Measurements from ENCODE around the gene IL15. TPM values are rescaled to one million over a fixed set of nuclear protein-coding genes. Genes with fewer than 3 reads are reported as not detected.
A peak's percentile ranks its signal among the peaks of the same experiment; 100 is the strongest.
"Not testable (repeated sequence)": the region's sequence is repeated elsewhere in the genome, so short reads cannot be mapped to it uniquely, and the experiment has no call there.

IL15 gene
- 1 to 10 TPM; 1.5 to 1.7 TPM for total RNA-seq
- polyA plus RNA-seq (ENCODE audit: insufficient read depth, low read depth, low replicate concordance), result 2.7 TPM
- long read RNA-seq, donor 1, result 0 reads
- long read RNA-seq, donor 2, result 0 reads

DNA sequence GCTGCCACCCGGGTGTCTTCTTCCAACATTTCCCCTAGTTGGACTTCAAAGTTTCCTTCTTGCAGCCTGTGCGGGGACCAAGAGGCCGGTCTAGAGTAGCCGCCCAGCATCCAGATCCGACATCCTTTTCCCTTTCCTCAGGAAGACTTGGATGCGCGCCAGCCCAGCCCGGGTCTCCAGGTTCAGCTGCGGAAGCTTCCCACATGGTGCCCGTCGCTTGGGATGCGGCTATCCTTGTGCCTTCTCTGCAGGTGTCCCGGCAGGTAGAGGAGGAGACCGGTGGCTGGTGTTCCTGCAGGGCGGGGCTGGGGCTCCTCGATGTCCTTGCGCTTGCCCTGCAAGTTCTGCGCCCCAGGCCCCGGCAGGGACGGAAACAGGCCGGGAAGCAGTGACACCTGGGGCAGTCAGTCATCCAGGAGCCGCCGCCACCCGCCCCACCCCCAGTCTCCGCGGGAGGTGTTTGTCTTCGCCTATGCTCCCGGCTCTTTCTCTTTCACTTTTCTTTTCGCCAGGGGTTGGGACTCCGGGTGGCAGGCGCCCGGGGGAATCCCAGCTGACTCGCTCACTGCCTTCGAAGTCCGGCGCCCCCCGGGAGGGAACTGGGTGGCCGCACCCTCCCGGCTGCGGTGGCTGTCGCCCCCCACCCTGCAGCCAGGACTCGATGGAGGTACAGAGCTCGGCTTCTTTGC is at the start of gene IL15:
Gene IL15, plus strand, starts transcription at position 502 of the 689 bp plus-strand sequence. CDS start 82,882 bp downstream, outside the sequence.
- TF ChIP-seq, protein P1, sequence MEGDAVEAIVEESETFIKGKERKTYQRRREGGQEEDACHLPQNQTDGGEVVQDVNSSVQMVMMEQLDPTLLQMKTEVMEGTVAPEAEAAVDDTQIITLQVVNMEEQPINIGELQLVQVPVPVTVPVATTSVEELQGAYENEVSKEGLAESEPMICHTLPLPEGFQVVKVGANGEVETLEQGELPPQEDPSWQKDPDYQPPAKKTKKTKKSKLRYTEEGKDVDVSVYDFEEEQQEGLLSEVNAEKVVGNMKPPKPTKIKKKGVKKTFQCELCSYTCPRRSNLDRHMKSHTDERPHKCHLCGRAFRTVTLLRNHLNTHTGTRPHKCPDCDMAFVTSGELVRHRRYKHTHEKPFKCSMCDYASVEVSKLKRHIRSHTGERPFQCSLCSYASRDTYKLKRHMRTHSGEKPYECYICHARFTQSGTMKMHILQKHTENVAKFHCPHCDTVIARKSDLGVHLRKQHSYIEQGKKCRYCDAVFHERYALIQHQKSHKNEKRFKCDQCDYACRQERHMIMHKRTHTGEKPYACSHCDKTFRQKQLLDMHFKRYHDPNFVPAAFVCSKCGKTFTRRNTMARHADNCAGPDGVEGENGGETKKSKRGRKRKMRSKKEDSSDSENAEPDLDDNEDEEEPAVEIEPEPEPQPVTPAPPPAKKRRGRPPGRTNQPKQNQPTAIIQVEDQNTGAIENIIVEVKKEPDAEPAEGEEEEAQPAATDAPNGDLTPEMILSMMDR (IDR thresholded peaks at IDR 0.05), result no peak
- no peak for TF ChIP-seq POLR2A (IDR thresholded peaks at IDR 0.05)
- peak; percentile 54 for DNase-seq

DNA sequence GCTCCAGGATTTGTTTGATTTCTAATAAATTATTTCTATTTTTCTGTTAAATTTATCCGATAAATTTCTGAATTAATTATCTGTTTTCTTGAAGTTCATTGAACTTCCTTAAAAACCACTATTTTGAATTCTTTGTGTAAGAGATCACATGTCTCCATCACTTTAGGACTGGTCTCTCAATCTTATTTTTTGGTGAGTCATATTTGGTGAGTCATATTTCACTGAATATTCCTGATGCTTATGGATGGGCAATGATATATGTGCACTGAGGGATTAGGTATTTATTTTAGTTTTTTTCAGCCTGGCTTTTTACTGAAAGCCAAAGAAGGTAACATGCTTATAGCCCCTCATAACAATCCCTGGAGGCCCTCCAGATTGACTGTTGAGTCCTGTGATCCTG is 48.5 kb upstream of the IL15 start:
- Histone ChIP-seq H3K27me3 (no peaks in the 10 kb centered on the region), H3K36me3 (ENCODE audit: low read depth, missing control alignments) (no peaks in the 10 kb centered on the region), H3K4me1 (no peaks in the 10 kb centered on the region), H3K4me3 (no peak overlapping the region), H3K9me3 (no peaks in the 10 kb centered on the region), H3K27ac (no peak overlapping the region)
- intact Hi-C loops (cut with DNase I; ENCODE audit: low total_unique reads), result no loop called here
- no peak for DNase-seq
- 90 to 93% methylated on average over 1 of the region's 1 CpG for WGBS, 2 donors
- TF ChIP-seq POLR2A (IDR thresholded peaks at IDR 0.05), result no peak

More for the DNA sequence above, at the start of gene IL15:
- intact Hi-C loops (cut with DNase I; ENCODE audit: low total_unique reads), result no loop called here
- no peaks in the 10 kb centered on the region for H3K9me3 ChIP-seq
- H3K4me1 ChIP-seq, result no peaks in the 10 kb centered on the region
- peak within 1 kb of the TSS; percentile 45 to 67 for H3K27ac ChIP-seq
- H3K4me3 ChIP-seq, result peak within 1 kb of the TSS; percentile 77 to 81
- no peaks in the 10 kb centered on the region for H3K36me3 ChIP-seq (ENCODE audit: low read depth, missing control alignments)
- no peaks in the 10 kb centered on the region for H3K27me3 ChIP-seq
- 1 to 2% methylated on average over 35 to 43 of the region's 43 CpGs for WGBS, 2 donors

DNA sequence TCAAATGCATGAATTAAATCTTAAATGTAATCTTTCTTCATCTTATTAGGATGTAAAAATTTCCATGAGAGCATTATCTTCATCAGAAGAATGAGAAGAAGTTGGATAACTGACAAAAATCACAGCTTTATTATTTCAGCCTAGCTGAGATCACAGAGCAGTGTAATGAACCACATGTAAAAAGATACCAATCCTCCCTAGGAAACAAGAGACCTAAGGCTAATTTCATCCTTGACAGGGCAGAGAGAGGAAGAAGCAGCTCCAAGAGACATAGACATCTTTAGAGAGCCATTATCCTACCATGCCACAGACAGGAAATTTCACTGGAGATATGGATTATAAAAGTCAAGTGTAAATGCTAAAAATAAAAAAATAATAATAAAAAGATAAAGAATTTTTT is 40.9 kb upstream of the IL15 start:
- TF ChIP-seq, protein P1 (IDR thresholded peaks at IDR 0.05), result no peak
- TF ChIP-seq POLR2A (IDR thresholded peaks at IDR 0.05), result no peak
- Histone ChIP-seq H3K27me3 (no peaks in the 10 kb centered on the region), H3K4me1 (no peaks in the 10 kb centered on the region), H3K36me3 (ENCODE audit: low read depth, missing control alignments) (no peaks in the 10 kb centered on the region), H3K4me3 (no peak overlapping the region), H3K9me3 (no peaks in the 10 kb centered on the region), H3K27ac (no peak overlapping the region)
- no peak for DNase-seq
- intact Hi-C loops (cut with DNase I; ENCODE audit: low total_unique reads), result no loop called here

GRCh38 chr4:141599853-141600252 is 36.5 kb upstream of the IL15 start:
- no peak for DNase-seq
- 62 to 71% methylated on average over 3 of the region's 3 CpGs for WGBS, 2 donors
- intact Hi-C loops (cut with DNase I; ENCODE audit: low total_unique reads), result no loop called here

GRCh38 chr4:141604683-141605082 is 31.7 kb upstream of the IL15 start:
- H3K36me3 ChIP-seq (ENCODE audit: low read depth, missing control alignments); H3K4me3 ChIP-seq; H3K9me3 ChIP-seq; H3K4me1 ChIP-seq; H3K27ac ChIP-seq; DNase-seq; intact Hi-C loops (cut with DNase I; ENCODE audit: low total_unique reads); H3K27me3 ChIP-seq: not testable (repeated sequence)
- 75 to 84% methylated on average over 11 of the region's 11 CpGs for WGBS, 2 donors

More at GRCh38 chr4:141599853-141600252, 36.5 kb upstream of the IL15 start:
- Histone ChIP-seq H3K4me1 (no peaks in the 10 kb centered on the region), H3K4me3 (no peak overlapping the region), H3K36me3 (ENCODE audit: low read depth, missing control alignments) (no peaks in the 10 kb centered on the region), H3K27ac (no peak overlapping the region), H3K9me3 (no peaks in the 10 kb centered on the region), H3K27me3 (no peaks in the 10 kb centered on the region)
- no peak for TF ChIP-seq POLR2A (IDR thresholded peaks at IDR 0.05)
- TF ChIP-seq, protein P1 (IDR thresholded peaks at IDR 0.05), result no peak

DNA sequence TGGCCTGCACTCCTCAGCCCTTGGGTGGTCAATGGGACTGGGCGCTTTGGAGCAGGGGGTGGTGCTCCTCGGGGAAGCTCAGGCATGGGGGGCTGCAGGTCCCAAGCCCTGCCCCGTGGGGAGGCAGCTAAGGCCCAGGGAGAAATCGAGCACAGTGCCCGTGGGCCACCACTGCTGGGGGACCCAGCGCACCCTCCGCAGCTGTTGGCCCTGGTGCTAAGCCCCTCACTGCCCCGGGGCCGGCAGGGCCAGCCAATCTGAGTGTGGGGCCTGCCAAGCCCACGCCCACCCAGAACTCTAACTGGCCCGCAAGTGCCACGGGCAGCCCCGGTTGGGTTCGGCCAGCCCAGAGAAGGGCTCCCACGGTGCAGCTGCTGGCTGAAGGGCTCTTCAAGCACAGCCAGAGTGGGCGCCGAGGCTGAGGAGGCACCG is 30.9 kb upstream of the IL15 start:
- TF ChIP-seq POLR2A (IDR thresholded peaks at IDR 0.05), result no peak
- TF ChIP-seq, protein P1 (IDR thresholded peaks at IDR 0.05), result no peak
- Histone ChIP-seq H3K4me1 (no peaks in the 10 kb centered on the region), H3K27ac (no peak overlapping the region), H3K27me3 (no peaks in the 10 kb centered on the region), H3K9me3 (no peaks in the 10 kb centered on the region), H3K36me3 (ENCODE audit: low read depth, missing control alignments) (no peaks in the 10 kb centered on the region), H3K4me3 (no peak overlapping the region)
- intact Hi-C loops (cut with DNase I; ENCODE audit: low total_unique reads), result no loop called here
- DNase-seq, result no peak
- WGBS, 2 donors, result 94% methylated on average over 16 of the region's 18 CpGs; no CpG with 5 or more reads in 1 of the 2 donors

Data from testis (tissue), 5 donors.